ENCODE results near the gene ABO. TPM values are rescaled to one million over a fixed set of nuclear protein-coding genes. Genes with fewer than 3 reads are reported as not detected.

ABO gene
- total and polyA plus RNA-seq, 10 of the 15 experiments (the other 5 are each of a cell fraction or from before 2014, with no cell fraction given) = 0.10 TPM; not detected in 9

GRCh38 chr9:133304477-133305377 is 29.7 kb upstream of the ABO start (continued):
- TF ChIP-seq USF1 (IDR thresholded peaks at IDR 0.05; ENCODE audit: borderline replicate concordance, extremely low read length, insufficient read depth, low read depth, low read length) (no peak), TCF7 (IDR thresholded peaks at IDR 0.05; ENCODE audit: borderline replicate concordance) (no peak), DPF2 (IDR thresholded peaks at IDR 0.05) (no peak), RCOR1 (conservative IDR thresholded peaks at IDR 0.05; ENCODE audit: low read depth, low read length) (no peak), NR2C1 (IDR thresholded peaks at IDR 0.05) (no peak), ZSCAN29 (IDR thresholded peaks at IDR 0.05) (no peak), GABPA (IDR thresholded peaks at IDR 0.05; ENCODE audit: low read depth) (no peak), SREBF1 (IDR thresholded peaks at IDR 0.05; ENCODE audit: low read length) (no peak), NFXL1 (IDR thresholded peaks at IDR 0.05; ENCODE audit: borderline replicate concordance) (no peak), ZNF217 (IDR thresholded peaks at IDR 0.05) (no peak), SMAD5 (IDR thresholded peaks at IDR 0.05; ENCODE audit: low read depth) (no peak)
- TF ChIP-seq, protein P1, sequence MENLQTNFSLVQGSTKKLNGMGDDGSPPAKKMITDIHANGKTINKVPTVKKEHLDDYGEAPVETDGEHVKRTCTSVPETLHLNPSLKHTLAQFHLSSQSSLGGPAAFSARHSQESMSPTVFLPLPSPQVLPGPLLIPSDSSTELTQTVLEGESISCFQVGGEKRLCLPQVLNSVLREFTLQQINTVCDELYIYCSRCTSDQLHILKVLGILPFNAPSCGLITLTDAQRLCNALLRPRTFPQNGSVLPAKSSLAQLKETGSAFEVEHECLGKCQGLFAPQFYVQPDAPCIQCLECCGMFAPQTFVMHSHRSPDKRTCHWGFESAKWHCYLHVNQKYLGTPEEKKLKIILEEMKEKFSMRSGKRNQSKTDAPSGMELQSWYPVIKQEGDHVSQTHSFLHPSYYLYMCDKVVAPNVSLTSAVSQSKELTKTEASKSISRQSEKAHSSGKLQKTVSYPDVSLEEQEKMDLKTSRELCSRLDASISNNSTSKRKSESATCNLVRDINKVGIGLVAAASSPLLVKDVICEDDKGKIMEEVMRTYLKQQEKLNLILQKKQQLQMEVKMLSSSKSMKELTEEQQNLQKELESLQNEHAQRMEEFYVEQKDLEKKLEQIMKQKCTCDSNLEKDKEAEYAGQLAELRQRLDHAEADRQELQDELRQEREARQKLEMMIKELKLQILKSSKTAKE (IDR thresholded peaks at IDR 0.05; ENCODE audit: low read depth, poor library complexity, severe bottlenecking) = no peak
- TF ChIP-seq, protein P2, sequence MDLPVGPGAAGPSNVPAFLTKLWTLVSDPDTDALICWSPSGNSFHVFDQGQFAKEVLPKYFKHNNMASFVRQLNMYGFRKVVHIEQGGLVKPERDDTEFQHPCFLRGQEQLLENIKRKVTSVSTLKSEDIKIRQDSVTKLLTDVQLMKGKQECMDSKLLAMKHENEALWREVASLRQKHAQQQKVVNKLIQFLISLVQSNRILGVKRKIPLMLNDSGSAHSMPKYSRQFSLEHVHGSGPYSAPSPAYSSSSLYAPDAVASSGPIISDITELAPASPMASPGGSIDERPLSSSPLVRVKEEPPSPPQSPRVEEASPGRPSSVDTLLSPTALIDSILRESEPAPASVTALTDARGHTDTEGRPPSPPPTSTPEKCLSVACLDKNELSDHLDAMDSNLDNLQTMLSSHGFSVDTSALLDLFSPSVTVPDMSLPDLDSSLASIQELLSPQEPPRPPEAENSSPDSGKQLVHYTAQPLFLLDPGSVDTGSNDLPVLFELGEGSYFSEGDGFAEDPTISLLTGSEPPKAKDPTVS (IDR thresholded peaks at IDR 0.05; ENCODE audit: low read depth, low read length) = no peak

Data from GM12878 (cell line).